ENCODE data around the gene SDHA. TPM values are rescaled to one million over a fixed set of nuclear protein-coding genes. Genes with fewer than 3 reads are reported as not detected.

SDHA gene
- total and polyA plus RNA-seq, 2 of the 8 experiments (the other 6 are each of a cell fraction or from before 2014, with no cell fraction given), result 59.7 to 87.3 TPM

DNA sequence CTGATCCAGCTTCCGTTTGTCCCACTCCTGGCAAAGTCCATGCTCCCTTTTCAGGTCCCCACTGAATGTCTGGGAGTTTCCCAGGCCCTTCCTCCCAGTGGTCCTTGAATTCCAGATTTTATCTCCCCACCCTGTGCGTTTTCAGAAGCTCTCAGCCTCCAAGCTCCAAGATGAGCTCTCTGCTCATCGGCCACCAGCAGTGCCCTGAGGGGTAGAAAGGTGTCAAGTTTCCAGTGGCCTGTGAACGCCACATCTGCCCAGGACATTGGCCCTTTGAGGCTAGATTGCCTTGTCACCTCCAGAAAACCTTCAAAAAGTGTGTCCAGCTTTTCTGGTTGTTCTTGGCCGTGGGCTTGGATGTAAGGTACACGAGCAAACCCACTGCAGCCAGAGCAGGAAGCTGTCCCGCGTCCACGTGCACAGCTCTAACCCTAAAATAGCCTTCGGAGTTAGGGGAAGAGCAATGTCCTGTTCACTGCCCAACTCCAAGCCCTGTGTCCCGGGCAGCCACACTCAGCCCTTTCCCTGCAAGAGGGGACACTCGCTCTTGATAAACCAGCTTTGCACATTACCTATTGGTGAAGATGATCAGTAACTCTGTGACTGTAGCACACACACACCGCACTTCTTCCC is 37.7 kb upstream of the SDHA start:
- H3K79me1 ChIP-seq (ENCODE audit: low read depth, low read length), result no peaks in the 10 kb centered on the region
- no peak overlapping the region for H4K8ac ChIP-seq (ENCODE audit: extremely low read depth, insufficient read depth, low read length)
- H3K27me3 ChIP-seq (replicated peaks in 1 of 4; ENCODE audit: control insufficient read depth in 3 of 4, extremely low read depth in 1 of 4, insufficient read depth in 3 of 4, low read length in 3 of 4), result no peaks in the 10 kb centered on the region
- H3K9me3 ChIP-seq (ENCODE audit: insufficient read depth in 2 of 2, low read depth in 1 of 2, low read length in 1 of 2), result no peaks in the 10 kb centered on the region
- no peak overlapping the region for H3K14ac ChIP-seq (ENCODE audit: insufficient read length)
- no peak overlapping the region for H3K27ac ChIP-seq (ENCODE audit: low read depth, low read length)
- no peak overlapping the region for H2BK120ac ChIP-seq (replicated peaks; ENCODE audit: low read depth, low read length)
- no peaks in the 10 kb centered on the region for H3K4me1 ChIP-seq (replicated peaks in 1 of 4; ENCODE audit: control insufficient read depth in 3 of 4, insufficient read depth in 4 of 4, low read length in 3 of 4)
- no peaks in the 10 kb centered on the region for H3K23me2 ChIP-seq (ENCODE audit: low read depth, low read length)
- DNase-seq (ENCODE audit: low read depth in 1 of 2, low spot score in 2 of 2), result no peak
- H2BK20ac ChIP-seq (ENCODE audit: low read length), result no peak overlapping the region
- no peak overlapping the region for H3K4ac ChIP-seq (replicated peaks; ENCODE audit: insufficient read length, low read depth, low read length)
- H4K5ac ChIP-seq (ENCODE audit: insufficient read length, low read depth, low read length), result no peak overlapping the region
- POLR2A ChIA-PET (ENCODE audit: partially characterized antibody), result interaction anchor here (0.7 to 1.7 kb wide), 5 partner anchors 9 to 38 kb away, joined by 3 to 6 read pairs (median 3); partner anchors contain the start of genes LRRC14B and SDHA
- no peak overlapping the region for H2AFZ ChIP-seq (ENCODE audit: low read length)
- H3K18ac ChIP-seq (ENCODE audit: extremely low read depth, low read length), result no peak overlapping the region
- no peak for TF ChIP-seq GTF2F1 (IDR thresholded peaks at IDR 0.05; ENCODE audit: borderline replicate concordance, low read depth, low read length)
- TF ChIP-seq TBP (IDR thresholded peaks at IDR 0.05; ENCODE audit: low read depth, low read length), result no peak
- TF ChIP-seq SUZ12 (IDR thresholded peaks at IDR 0.05; ENCODE audit: low read length), result no peak
- no peak for TF ChIP-seq HDAC6 (IDR thresholded peaks at IDR 0.05; ENCODE audit: low read depth, low read length)
- no peak for TF ChIP-seq KDM1A (IDR thresholded peaks at IDR 0.05; ENCODE audit: borderline replicate concordance, low read length)
- TF ChIP-seq EZH2 (IDR thresholded peaks at IDR 0.05; ENCODE audit: low read depth, low read length, severe bottlenecking), result no peak
- TF ChIP-seq RXRA (IDR thresholded peaks at IDR 0.05; ENCODE audit: insufficient read depth, low read depth, low read length), result no peak
- H3K9ac ChIP-seq (replicated peaks in 1 of 4; ENCODE audit: extremely low read depth in 1 of 4, low read depth in 3 of 4, low read length in 3 of 4), result no peak overlapping the region
- no peaks in the 10 kb centered on the region for H3K79me2 ChIP-seq (ENCODE audit: control insufficient read depth in 1 of 2, insufficient read depth in 2 of 2, low read length in 2 of 2)
- H2BK12ac ChIP-seq (ENCODE audit: low read depth, low read length), result no peak overlapping the region
- WGBS, 2 experiments (ENCODE audit: extremely low coverage in 1 of 2, insufficient coverage in 1 of 2, insufficient read length in 1 of 2, insufficient replicate concordance in 2 of 2, low coverage in 1 of 2, low lambda C conversion rate in 2 of 2, missing lambda C conversion rate in 1 of 2), result 91% methylated on average over 13 of the region's 13 CpGs; no CpG with 5 or more reads in 1 of the 2 experiments
- H3K23ac ChIP-seq (ENCODE audit: insufficient read length), result no peak overlapping the region
- FAIRE-seq, result no peak
- no peak overlapping the region for H2BK15ac ChIP-seq (ENCODE audit: low read length)
- no peak overlapping the region for H4K91ac ChIP-seq (replicated peaks; ENCODE audit: insufficient read length, low read length)
- H3K4me2 ChIP-seq (ENCODE audit: insufficient read depth in 1 of 2, low read depth in 2 of 2, low read length in 2 of 2), result no peak overlapping the region
- H3K36me3 ChIP-seq (ENCODE audit: control insufficient read depth in 2 of 4, insufficient read depth in 4 of 4, low read length in 3 of 4), result peaks cover 9 to 29% (median 13%) of the 10 kb centered on the region in 4 experiments; a peak in 6 of 8 replicates
- no peak overlapping the region for H3K56ac ChIP-seq (replicated peaks; ENCODE audit: insufficient read length, low read depth, low read length)
- H4K20me1 ChIP-seq (replicated peaks in 1 of 2; ENCODE audit: control insufficient read depth in 1 of 2, insufficient read depth in 2 of 2, low read length in 2 of 2), result peaks cover 0 to 3% of the 10 kb centered on the region in 2 experiments
- H2AK5ac ChIP-seq (ENCODE audit: low read depth, low read length), result no peak overlapping the region
- CTCF ChIA-PET (ENCODE audit: partially characterized antibody), result interaction anchor here (1.1 to 3.1 kb wide), 4 partner anchors 8 to 12 kb away, joined by 3 to 12 read pairs (median 6); partner anchors contain the start of gene LRRC14B
- no peak overlapping the region for H3K4me3 ChIP-seq (ENCODE audit: extremely low read depth in 1 of 4, insufficient read depth in 2 of 4, low read depth in 3 of 4, low read length in 4 of 4)
- H2BK5ac ChIP-seq (ENCODE audit: low read depth, low read length), result no peak overlapping the region
